ENCODE data around the gene DHRS4. TPM values are rescaled to one million over a fixed set of nuclear protein-coding genes. Genes with fewer than 3 reads are reported as not detected.
"Not testable (repeated sequence)": the region's sequence is repeated elsewhere in the genome, so short reads cannot be mapped to it uniquely, and the experiment has no call there.

DHRS4 gene
- total RNA-seq, 2 donors from 2014 or later = 37.0 to 40.6 TPM

DNA sequence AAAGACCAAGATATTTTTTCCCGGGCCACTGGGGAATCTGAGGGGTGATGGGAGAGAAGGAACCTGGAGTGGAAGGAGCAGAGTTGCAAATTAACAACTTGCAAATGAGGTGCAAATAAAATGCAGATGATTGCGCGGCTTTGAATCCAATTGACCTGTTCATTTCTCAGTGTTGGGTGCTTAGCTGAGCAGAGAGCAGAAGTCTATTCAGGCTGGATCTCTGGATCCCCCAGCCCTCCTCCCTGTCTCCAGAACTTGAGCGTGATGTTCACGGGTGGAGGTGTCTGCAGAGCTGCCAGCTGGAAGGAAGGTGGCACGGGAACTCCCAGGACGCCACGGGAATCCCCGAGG, 15.5 kb downstream of the DHRS4 start:
- intact Hi-C loops (cut with DNase I); DNase-seq (ENCODE audit: low spot score); H3K27ac ChIP-seq; H3K27me3 ChIP-seq (replicated peaks; ENCODE audit: insufficient read depth); H3K4me1 ChIP-seq (replicated peaks); H3K9me3 ChIP-seq; H3K4me3 ChIP-seq; H3K36me3 ChIP-seq: not testable (repeated sequence)
- 43% methylated on average over 1 of the region's 9 CpGs for WGBS

DNA sequence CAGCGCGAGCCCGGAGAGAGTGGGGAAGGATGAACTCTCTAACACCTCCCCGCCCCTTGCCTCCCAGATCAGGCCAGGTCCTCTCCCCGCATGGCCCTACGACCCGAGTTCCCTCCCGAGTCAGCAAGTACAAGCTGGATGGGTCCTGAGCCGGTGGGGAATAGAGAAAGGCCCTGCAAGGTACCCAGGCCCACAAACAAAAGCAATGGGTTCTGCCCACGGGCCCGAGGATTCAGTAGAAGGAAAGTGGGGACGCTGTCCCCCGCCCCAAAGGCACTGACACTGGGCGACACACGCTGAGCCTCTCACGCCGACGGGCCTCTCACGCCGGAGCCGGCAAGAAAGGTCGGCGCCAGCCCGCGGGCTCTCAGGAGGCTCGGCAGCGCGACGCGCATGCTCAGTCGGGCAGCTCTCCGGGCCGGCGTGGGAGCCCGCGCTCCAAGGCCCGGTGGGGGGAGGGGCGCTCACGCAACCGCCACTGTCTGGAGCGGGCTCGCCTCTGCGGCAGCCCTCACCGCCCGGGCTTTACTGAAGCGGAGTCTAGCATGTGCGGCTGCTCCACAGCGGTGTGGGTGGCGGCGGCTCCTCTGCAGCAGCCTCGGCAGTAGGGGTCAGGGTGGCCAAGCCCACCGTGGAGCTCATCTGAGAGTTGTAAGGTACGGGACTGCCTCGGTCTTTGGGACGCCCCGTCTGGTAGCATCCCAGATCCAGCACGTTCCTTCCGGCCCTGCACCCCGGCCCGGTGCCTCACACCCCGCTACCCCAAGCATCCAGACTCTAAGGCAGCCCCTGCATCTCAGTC, 16.1 kb downstream of the DHRS4 start:
- H3K9me3 ChIP-seq; intact Hi-C loops (cut with DNase I); H3K36me3 ChIP-seq; H3K4me1 ChIP-seq (replicated peaks); H3K27me3 ChIP-seq (replicated peaks; ENCODE audit: insufficient read depth); H3K27ac ChIP-seq: not testable (repeated sequence)
- 5% methylated on average over 37 of the region's 61 CpGs for WGBS
- H3K4me3 ChIP-seq = peak overlapping the region; percentile 17 to 30
- peak; percentile 14 for DNase-seq (ENCODE audit: low spot score)

DNA sequence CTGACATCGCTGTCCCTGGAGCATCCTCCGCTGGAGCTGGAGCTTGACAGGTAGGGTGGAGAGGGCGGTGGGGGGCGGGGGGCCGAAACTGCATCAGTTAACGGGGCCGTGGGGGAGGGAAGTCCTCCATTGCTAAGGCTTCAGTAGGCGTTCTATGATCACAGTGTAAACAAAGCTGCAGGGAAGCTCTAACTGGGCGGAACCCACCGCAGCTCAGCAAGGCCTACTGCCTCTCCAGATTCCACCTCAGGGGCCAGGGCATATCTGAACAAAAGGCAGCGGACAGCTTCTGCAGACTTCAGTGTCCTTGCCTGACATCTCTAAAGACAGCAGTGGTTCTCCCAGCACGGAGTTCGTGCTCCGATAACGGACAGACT, 16.7 kb downstream of the DHRS4 start:
- H3K4me3 ChIP-seq; H3K4me1 ChIP-seq (replicated peaks); H3K36me3 ChIP-seq; H3K27me3 ChIP-seq (replicated peaks; ENCODE audit: insufficient read depth); H3K9me3 ChIP-seq; H3K27ac ChIP-seq; DNase-seq (ENCODE audit: low spot score); intact Hi-C loops (cut with DNase I): not testable (repeated sequence)
- 87% methylated on average over 13 of the region's 15 CpGs for WGBS

DNA sequence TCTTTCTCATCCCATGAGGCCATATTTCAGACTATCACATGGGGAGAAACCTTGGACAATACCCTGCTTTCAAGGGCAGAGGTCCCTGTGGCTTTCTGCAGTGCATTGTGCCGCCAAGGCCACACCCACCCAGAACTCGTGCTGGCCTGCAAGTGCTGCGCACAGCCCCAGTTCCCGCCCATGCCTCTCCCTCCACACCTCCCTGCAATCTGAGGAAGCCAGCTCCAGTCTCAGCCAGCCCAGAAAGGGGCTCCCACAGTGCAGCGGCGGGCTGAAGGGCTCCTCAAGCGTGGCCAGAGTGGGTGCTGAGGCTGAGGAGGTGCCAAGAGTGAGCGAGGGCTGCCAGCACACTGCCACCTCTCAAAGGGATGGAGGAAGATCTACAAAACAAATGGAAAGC, 19.6 kb downstream of the DHRS4 start:
- intact Hi-C loops (cut with DNase I); H3K36me3 ChIP-seq; DNase-seq (ENCODE audit: low spot score); H3K9me3 ChIP-seq; H3K4me1 ChIP-seq (replicated peaks); H3K27me3 ChIP-seq (replicated peaks; ENCODE audit: insufficient read depth); H3K27ac ChIP-seq; H3K4me3 ChIP-seq: not testable (repeated sequence)
- 82% methylated on average over 8 of the region's 8 CpGs for WGBS

DNA sequence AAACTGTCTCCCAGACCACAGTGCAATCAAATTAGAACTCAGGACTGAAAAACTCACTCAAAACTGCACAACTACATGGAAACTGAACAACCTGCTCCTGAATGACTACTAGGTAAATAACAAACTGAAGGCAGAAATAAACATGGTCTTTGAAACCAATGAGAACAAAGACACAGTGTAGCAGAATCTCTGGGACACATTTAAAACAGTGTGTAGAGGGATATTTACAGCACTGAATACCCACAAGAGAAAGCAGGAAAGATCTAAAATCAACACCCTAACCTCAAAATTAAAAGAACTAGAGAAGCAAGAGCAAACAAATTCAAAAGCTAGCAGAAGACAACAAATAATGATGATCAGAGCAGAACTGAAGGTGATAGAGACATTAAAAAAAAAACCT, 20.5 kb downstream of the DHRS4 start:
- not testable (repeated sequence) for H3K27me3 ChIP-seq (replicated peaks; ENCODE audit: insufficient read depth); DNase-seq (ENCODE audit: low spot score); H3K9me3 ChIP-seq; H3K36me3 ChIP-seq; H3K4me3 ChIP-seq; H3K27ac ChIP-seq; H3K4me1 ChIP-seq (replicated peaks)
- intact Hi-C loops (cut with DNase I) = loop anchor here (2.0 kb wide), 1 partner anchor 41 kb away; no protein-coding TSS in a partner anchor

DNA sequence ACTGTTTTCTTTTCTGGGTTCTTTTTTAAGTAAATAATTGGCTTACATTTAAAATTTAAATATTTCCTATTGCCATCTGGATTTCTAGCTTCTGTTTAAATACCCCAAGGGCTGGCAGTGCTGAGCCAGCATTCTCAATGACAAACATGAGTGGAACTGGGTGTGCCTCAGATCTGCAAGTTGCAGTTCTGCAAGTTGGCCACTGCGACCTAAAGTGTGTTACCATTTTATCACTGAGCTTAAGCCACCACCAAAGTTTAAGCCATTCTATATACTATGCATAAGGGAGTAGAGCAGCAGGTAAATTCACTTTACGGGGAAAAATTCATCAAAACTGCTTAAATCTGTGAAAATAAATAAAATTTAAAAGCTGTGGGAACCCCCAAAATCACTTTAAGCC, 23.6 kb downstream of the DHRS4 start:
- H3K27me3 ChIP-seq (replicated peaks; ENCODE audit: insufficient read depth); H3K4me1 ChIP-seq (replicated peaks); H3K27ac ChIP-seq; H3K4me3 ChIP-seq; H3K36me3 ChIP-seq; H3K9me3 ChIP-seq; intact Hi-C loops (cut with DNase I): not testable (repeated sequence)
- WGBS = 58% methylated on average over 2 of the region's 2 CpGs
- DNase-seq (ENCODE audit: low spot score) = peak; percentile 19
- TF ChIP-seq, protein P1, sequence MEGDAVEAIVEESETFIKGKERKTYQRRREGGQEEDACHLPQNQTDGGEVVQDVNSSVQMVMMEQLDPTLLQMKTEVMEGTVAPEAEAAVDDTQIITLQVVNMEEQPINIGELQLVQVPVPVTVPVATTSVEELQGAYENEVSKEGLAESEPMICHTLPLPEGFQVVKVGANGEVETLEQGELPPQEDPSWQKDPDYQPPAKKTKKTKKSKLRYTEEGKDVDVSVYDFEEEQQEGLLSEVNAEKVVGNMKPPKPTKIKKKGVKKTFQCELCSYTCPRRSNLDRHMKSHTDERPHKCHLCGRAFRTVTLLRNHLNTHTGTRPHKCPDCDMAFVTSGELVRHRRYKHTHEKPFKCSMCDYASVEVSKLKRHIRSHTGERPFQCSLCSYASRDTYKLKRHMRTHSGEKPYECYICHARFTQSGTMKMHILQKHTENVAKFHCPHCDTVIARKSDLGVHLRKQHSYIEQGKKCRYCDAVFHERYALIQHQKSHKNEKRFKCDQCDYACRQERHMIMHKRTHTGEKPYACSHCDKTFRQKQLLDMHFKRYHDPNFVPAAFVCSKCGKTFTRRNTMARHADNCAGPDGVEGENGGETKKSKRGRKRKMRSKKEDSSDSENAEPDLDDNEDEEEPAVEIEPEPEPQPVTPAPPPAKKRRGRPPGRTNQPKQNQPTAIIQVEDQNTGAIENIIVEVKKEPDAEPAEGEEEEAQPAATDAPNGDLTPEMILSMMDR (IDR thresholded peaks at IDR 0.05) = peak in 1 of 4 experiments; percentile 37

DNA sequence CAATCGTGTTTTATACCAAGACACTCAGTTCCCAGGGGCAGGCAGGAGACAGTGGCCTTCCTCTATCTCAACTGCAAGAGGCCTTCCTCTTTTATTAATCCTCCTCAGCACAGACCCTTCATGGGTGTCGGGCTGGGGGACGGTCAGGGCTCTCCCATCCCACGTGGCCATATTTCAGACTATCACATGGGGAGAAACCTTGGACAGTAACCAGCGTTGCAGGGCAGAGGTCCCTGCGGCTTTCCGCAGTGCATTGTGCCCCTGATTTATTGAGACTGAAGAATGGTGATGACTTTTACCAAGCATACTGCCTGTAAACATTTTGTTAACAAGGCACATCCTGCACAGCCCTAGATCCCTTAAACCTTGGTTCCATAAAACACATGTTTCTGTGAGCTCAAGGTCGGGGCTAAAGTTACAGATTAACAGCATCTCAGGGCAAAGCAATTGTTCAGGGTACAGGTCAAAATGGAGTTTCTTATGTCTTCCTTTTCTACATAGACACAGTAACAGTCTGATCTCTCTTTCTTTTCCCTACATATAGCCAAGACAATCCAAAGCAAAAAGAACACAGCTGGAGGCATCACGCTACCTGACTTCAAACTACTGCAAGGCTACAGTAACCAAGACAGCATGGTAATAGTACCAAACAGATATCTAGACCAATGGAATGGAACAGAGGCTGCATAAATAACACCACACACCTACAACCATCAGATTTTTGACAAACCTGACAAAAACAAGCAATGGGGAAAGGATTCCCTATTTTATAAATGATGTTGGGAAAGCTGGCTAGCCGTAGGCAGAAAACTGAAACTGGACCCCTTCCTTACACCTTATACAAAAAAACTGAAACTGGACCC, 28.6 kb downstream of the DHRS4 start:
- 55% methylated on average over 10 of the region's 10 CpGs for WGBS
- H3K9me3 ChIP-seq; H3K27me3 ChIP-seq (replicated peaks; ENCODE audit: insufficient read depth); H3K4me1 ChIP-seq (replicated peaks); H3K36me3 ChIP-seq; H3K4me3 ChIP-seq; DNase-seq (ENCODE audit: low spot score); intact Hi-C loops (cut with DNase I); H3K27ac ChIP-seq: not testable (repeated sequence)
